ENCODE results near the gene JMY. TPM values are rescaled to one million over a fixed set of nuclear protein-coding genes. Genes with fewer than 3 reads are reported as not detected.

Gene JMY
- total RNA-seq, 1 experiment from 2014 or later = 3.5 TPM

DNA sequence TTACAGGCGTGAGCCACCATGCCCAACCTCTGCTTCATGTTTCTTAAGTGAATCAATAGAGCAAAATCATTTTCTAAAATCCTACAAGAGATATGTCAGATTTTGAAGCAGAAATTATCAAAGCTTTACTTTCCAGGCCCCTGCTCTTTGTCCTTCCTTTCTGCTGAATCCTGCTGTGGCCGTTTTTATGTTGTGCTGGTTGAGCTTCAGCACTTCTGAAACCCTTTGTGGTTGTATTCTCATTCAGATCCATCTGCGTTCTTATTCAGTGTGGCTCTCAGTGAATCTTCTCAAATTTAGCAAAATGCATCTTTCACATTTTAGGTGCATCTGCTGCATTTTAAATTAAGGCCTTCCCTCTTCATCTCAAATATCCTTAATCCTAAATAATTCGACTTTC, 26.0 kb downstream of the JMY start:
- ChIA-PET POLR2A (ENCODE audit: low non-redundant PET) (no interaction called here), CTCF (no interaction called here)
- TF ChIP-seq EZH2 (IDR thresholded peaks at IDR 0.05; ENCODE audit: borderline replicate concordance, low read depth, low read length, poor library complexity, severe bottlenecking) = no peak
- TF ChIP-seq, protein P1, sequence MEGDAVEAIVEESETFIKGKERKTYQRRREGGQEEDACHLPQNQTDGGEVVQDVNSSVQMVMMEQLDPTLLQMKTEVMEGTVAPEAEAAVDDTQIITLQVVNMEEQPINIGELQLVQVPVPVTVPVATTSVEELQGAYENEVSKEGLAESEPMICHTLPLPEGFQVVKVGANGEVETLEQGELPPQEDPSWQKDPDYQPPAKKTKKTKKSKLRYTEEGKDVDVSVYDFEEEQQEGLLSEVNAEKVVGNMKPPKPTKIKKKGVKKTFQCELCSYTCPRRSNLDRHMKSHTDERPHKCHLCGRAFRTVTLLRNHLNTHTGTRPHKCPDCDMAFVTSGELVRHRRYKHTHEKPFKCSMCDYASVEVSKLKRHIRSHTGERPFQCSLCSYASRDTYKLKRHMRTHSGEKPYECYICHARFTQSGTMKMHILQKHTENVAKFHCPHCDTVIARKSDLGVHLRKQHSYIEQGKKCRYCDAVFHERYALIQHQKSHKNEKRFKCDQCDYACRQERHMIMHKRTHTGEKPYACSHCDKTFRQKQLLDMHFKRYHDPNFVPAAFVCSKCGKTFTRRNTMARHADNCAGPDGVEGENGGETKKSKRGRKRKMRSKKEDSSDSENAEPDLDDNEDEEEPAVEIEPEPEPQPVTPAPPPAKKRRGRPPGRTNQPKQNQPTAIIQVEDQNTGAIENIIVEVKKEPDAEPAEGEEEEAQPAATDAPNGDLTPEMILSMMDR (conservative IDR thresholded peaks at IDR 0.05; ENCODE audit: low read depth, low read length) = no peak
- no TSS peak for BruUV-seq (replicated peaks)
- Histone ChIP-seq H3K36me3 (ENCODE audit: insufficient read depth, low read length, poor library complexity, severe bottlenecking) (no peaks in the 10 kb centered on the region), H3K27ac (ENCODE audit: low read depth, low read length, poor library complexity, severe bottlenecking) (no peak overlapping the region), H3K4me3 (ENCODE audit: low read depth, low read length, poor library complexity, severe bottlenecking) (no peak overlapping the region), H3K9me3 (ENCODE audit: low read depth, low read length, poor library complexity, severe bottlenecking) (no peaks in the 10 kb centered on the region), H3K27me3 (replicated peaks; ENCODE audit: insufficient read depth, low read depth, low read length, poor library complexity) (no peaks in the 10 kb centered on the region), H3K4me1 (ENCODE audit: insufficient read depth, low read length, poor library complexity, severe bottlenecking) (peaks cover 6% of the 10 kb centered on the region)
- DNase-seq (ENCODE audit: low spot score) = no peak
- intact Hi-C loops (cut with micrococcal nuclease; ENCODE audit: unreplicated experiment) = no loop called here

DNA sequence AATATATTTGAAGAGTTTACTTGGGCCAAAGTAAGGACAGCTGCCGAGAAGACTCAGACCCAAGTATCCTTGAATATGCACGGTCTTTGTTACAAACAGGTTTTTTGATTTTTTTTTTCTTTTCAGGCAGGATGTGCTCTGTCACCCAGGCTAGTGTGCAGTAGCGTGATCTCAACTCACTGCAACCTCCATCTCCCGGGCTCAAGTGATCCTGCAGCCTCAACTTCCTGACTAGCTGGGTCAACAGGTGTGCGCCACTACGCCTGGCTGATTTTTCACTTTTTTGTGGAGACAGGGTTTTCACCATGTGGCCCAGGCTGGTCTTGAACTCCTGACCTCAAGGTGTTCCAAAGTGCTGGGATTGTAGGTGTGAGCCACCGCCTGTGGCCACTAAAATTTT, 27.4 kb downstream of the JMY start:
- intact Hi-C loops (cut with micrococcal nuclease; ENCODE audit: unreplicated experiment) = no loop called here
- Histone ChIP-seq H3K27me3 (replicated peaks; ENCODE audit: insufficient read depth, low read depth, low read length, poor library complexity) (no peaks in the 10 kb centered on the region), H3K9me3 (ENCODE audit: low read depth, low read length, poor library complexity, severe bottlenecking) (no peaks in the 10 kb centered on the region), H3K27ac (ENCODE audit: low read depth, low read length, poor library complexity, severe bottlenecking) (no peak overlapping the region), H3K4me1 (ENCODE audit: insufficient read depth, low read length, poor library complexity, severe bottlenecking) (peaks cover 6% of the 10 kb centered on the region), H3K36me3 (ENCODE audit: insufficient read depth, low read length, poor library complexity, severe bottlenecking) (no peaks in the 10 kb centered on the region), H3K4me3 (ENCODE audit: low read depth, low read length, poor library complexity, severe bottlenecking) (no peak overlapping the region)
- CTCF ChIA-PET = no interaction called here
- TF ChIP-seq EZH2 (IDR thresholded peaks at IDR 0.05; ENCODE audit: borderline replicate concordance, low read depth, low read length, poor library complexity, severe bottlenecking) = no peak
- TF ChIP-seq, protein P1 (conservative IDR thresholded peaks at IDR 0.05; ENCODE audit: low read depth, low read length) = no peak
- DNase-seq (ENCODE audit: low spot score) = no peak
- no TSS peak for BruUV-seq (replicated peaks)
- POLR2A ChIA-PET (ENCODE audit: low non-redundant PET) = no interaction called here

DNA sequence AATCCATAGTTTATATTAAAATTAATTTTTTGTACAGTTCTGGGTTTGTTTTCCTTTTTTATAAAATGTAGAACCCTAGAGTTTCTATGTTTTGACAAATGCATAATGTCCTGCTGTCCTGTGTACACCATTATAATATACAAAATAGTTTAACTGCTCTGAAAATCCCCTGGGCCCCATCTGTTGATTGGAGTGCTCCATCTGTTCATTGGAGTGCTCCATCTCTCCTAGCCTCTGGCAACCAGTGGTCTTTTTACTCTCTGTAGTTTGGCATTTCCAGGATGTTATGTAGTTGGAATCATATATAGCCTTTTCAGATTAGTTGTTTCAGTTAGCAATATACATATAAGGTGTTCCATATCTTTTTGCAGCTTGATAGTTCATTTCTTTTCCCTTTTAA, 31.2 kb downstream of the JMY start:
- no peak for TF ChIP-seq EZH2 (IDR thresholded peaks at IDR 0.05; ENCODE audit: borderline replicate concordance, low read depth, low read length, poor library complexity, severe bottlenecking)
- TF ChIP-seq, protein P1 (conservative IDR thresholded peaks at IDR 0.05; ENCODE audit: low read depth, low read length) = no peak
- Histone ChIP-seq H3K27ac (ENCODE audit: low read depth, low read length, poor library complexity, severe bottlenecking) (no peak overlapping the region), H3K36me3 (ENCODE audit: insufficient read depth, low read length, poor library complexity, severe bottlenecking) (no peaks in the 10 kb centered on the region), H3K9me3 (ENCODE audit: low read depth, low read length, poor library complexity, severe bottlenecking) (no peaks in the 10 kb centered on the region), H3K27me3 (replicated peaks; ENCODE audit: insufficient read depth, low read depth, low read length, poor library complexity) (no peaks in the 10 kb centered on the region), H3K4me1 (ENCODE audit: insufficient read depth, low read length, poor library complexity, severe bottlenecking) (no peaks in the 10 kb centered on the region), H3K4me3 (ENCODE audit: low read depth, low read length, poor library complexity, severe bottlenecking) (no peak overlapping the region)
- DNase-seq (ENCODE audit: low spot score) = no peak
- intact Hi-C loops (cut with micrococcal nuclease; ENCODE audit: unreplicated experiment) = no loop called here
- ChIA-PET POLR2A (ENCODE audit: low non-redundant PET) (no interaction called here), CTCF (no interaction called here)
- BruUV-seq (replicated peaks) = no TSS peak

Measured in A673 (cell line).